Fibroblast of peridontal ligament (primary cell): ENCODE results near the gene RNF181.
"Not testable (repeated sequence)": the region's sequence is repeated elsewhere in the genome, so short reads cannot be mapped to it uniquely, and the experiment has no call there.

Experiments used
- DNase-seq: peaks from one replicate; pipeline ENCODE4 v3.0.0-alpha.2; 2010; ENCODE audit errors: extremely low read depth

Gene RNF181

GRCh38 chr2:85614757-85615156, 19.2 kb downstream of the RNF181 start:
- not testable (repeated sequence) for DNase-seq

GRCh38 chr2:85615413-85615728, 19.8 kb downstream of the RNF181 start:
- DNase-seq = no peak

- DNase-seq = not testable (repeated sequence)
Observed at GRCh38 chr2:85617723-85618122, 22.2 kb downstream of the RNF181 start.

GRCh38 chr2:85619617-85620016, 24.1 kb downstream of the RNF181 start:
- peak; percentile 35 for DNase-seq

GRCh38 chr2:85621338-85621737, 25.8 kb downstream of the RNF181 start:
- DNase-seq = no peak

GRCh38 chr2:85623991-85624390, 28.4 kb downstream of the RNF181 start:
- no peak for DNase-seq

GRCh38 chr2:85628658-85629057, 33.1 kb downstream of the RNF181 start:
- no peak for DNase-seq

GRCh38 chr2:85631316-85631715, 35.8 kb downstream of the RNF181 start:
- peak; percentile 59 for DNase-seq

GRCh38 chr2:85635011-85635410, 39.5 kb downstream of the RNF181 start:
- DNase-seq = no peak

- DNase-seq = no peak
Observed at GRCh38 chr2:85635636-85636035, 40.1 kb downstream of the RNF181 start.

- DNase-seq = no peak
Observed at GRCh38 chr2:85642725-85643124, 47.2 kb downstream of the RNF181 start.

GRCh38 chr2:85644909-85645308, 49.4 kb downstream of the RNF181 start:
- DNase-seq = no peak

GRCh38 chr2:85646166-85646565, 50.6 kb downstream of the RNF181 start:
- no peak for DNase-seq
